ENCODE results near the gene KCNJ13.
"Not testable (repeated sequence)": the region's sequence is repeated elsewhere in the genome, so short reads cannot be mapped to it uniquely, and the experiment has no call there.

GRCh38 chr2:232720056-232720455, 56.3 kb downstream of the KCNJ13 start:
- TF ChIP-seq CTCF (IDR thresholded peaks at IDR 0.05; ENCODE audit: low read depth, low read length, missing input control); GABPA (IDR thresholded peaks at IDR 0.05 in 1 of 2, conservative IDR thresholded peaks at IDR 0.05 in 1 of 2): not testable (repeated sequence)
